Activated naive CD4-positive, alpha-beta T cell treated with anti-CD3 and anti-CD28 coated beads, Interleukin-2, amount 50 U/mL, for 16 hours (primary cell): ENCODE results near the gene DLG2.

ENCODE experiments used
- DNase-seq: peaks from one replicate; pipeline ENCODE4 v3.0.0-alpha.2; 2020

Gene DLG2

DNA sequence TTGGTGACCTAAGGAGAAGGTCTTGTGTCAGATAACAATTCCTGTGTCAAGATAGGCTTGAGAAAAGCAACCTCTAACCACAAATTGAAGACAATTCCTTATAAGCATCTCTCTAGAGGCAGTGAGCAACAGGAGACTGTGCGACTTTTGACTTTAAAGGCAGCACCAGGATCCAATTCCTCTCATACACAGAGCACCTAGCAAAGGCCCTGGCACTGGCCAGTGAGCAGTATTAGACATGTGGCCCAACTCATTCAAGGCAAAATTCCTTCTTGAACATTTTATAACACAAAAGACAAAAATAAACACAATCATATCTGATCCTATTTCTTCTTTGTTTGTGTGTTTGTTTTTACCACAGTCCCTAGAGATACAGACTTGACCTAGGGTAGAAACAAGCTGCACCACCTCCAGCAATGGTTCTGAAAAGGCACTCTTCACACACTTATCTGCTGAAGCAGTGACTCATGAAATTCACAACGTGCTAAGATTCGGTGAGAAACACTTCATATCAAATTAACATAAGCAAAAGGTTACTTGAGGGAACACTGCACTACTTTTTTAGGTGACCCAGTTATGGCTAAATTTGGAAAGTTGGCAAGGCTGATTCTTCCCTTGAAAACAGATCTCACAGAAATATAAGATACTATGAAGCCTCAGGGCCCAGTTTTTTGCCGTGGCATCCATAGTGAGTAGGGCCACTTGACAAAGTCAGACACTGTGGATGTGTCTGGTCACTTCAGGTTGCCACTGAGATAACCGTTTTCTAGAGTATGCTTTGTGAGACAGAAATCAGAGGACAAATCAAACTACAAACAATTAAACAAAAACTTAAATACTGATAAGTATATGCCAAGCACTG lies 1018.9 kb downstream of the DLG2 start:
- no peak for DNase-seq

DNA sequence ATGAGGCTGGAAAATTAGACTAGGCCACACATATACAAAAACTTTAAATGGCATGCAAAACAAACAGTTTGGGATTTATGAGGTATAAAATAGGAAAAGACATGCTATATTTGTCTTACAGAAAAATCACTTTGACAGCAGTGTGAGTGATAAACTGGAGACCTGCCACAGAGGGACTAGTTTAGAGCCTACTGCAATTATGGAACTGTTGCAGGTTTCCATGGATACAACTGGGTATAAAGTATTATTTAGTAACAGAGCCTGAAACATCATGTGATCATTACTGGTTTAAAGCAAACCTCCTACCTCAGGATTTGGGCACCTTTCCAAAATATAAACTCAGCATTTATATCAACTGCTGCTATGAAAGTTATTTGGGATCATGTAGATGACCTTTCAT lies 1032.5 kb downstream of the DLG2 start:
- DNase-seq, result no peak

DNA sequence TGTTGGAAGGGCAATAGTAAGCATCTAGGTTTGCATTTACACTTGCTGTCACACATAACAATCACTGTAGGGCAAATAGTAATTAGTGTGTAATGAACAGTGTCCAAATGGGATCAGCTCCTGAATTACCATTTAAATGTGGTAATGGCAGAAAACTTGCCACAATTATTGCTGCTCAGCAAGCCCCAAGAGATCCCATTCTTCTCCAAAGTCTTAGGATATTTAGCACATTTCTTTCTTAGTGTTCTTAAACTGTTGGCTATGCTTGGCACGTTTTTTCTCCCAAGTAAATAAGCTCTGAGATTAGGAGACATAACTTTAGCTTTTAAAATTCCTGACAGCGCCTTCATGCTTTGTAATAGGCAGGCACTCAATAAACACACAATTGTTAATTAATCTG lies 1037.0 kb downstream of the DLG2 start:
- no peak for DNase-seq

DNA sequence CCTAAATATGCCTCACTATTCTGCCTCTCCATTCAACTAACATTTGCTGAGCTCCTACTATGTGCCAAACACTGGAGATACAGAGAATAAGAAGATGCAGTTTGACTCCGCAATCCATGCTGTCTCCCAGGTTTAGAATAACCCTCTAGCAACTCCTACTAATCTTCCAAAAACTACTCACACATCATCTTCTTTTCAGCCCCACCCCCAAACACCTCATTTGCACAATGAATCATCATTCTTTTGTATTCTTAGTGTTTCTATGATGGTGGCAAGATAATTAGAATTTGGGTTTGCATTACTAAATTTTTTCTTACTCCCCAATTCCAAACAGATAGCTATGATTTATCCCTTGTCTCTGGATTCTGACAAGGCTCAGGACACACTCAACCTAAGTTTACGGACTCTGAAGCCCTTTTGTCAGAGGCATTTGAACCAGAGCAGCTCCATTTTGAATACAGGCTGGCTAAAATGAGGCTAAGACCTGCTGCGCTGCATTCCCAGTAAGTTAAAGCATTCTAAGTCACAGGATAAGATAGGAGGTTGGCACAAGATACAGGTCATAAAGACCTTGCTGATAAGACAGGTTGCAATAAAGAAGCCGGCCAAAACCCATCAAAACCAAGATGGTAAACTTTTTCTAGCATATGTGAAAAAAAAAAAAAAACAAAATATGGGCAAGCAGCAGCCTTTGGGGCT lies 1038.9 kb downstream of the DLG2 start:
- no peak for DNase-seq

DNA sequence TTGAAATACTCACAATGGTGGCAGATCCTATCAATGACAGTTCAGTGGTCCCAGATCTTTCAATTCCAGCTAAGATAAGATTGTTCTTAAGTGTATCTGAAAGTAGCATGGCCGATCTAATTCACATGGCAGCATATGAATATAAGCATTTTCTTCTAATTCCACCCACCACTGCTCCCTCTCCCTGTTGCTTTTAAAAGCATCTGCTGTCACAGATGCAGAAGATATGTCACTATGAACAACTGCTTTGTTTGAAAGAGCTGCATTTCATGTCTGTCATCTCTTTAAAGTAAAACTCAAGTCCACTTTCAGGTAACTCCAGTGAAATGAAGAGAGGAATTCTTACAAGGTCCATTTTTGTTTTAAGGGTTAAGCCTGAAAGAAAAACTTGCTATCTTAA lies 1044.0 kb downstream of the DLG2 start:
- DNase-seq, result no peak

DNA sequence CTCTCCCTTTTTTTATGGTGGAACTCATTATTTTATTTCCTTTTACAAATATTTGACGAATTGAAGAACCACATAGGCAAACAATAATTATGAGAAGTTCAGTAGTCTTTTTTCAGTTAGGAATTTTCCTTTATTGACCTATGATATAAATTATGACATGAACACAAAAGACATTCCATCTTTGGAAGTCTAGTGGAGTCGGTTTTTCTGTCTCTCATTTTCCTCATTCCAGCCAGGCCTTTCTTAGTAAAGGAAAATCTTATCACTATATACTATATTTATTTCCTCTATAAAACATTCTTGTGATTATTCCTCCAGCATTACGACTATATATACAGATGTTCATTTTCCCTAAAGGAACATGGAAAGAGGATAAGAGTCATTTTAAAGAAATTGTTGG lies 1046.1 kb downstream of the DLG2 start:
- DNase-seq, result no peak

DNA sequence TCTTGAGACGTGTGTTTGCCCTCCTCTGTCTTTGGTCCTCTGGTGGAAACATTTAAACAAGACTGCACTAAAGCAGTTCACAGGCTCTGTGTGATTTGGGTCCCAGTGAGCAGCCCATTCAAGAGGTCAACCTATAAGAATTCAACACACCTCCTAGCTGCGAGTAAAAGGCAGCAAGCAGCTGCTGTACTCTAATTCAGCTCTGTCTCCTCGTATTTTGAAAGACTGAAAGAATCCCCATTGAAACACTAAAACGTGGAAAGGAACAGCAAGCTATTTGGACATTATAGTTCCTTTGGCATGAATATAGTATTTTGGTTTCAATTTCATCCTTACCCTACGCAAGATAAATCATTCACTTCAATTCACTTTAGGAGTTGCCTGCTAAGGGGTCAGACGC lies 1046.7 kb downstream of the DLG2 start:
- no peak for DNase-seq

DNA sequence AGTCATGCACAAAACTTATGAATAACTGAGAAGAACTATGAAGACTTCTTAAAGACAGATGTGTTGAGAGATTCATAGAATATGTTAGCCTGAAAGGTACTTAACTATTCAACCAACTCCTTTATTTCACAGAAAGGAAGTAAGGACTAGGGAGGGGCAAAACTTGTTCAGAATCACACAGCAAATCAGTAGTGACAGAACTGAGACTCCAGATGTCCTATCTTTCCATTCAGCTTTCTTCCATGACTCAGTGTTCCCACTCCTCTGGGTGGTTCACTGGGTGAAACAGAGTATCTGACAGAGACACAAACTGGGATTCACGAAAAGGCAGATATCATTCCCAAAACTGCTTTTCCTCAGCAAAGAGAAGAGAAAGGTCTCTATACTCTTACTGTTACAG lies 1053.3 kb downstream of the DLG2 start:
- DNase-seq, result no peak

DNA sequence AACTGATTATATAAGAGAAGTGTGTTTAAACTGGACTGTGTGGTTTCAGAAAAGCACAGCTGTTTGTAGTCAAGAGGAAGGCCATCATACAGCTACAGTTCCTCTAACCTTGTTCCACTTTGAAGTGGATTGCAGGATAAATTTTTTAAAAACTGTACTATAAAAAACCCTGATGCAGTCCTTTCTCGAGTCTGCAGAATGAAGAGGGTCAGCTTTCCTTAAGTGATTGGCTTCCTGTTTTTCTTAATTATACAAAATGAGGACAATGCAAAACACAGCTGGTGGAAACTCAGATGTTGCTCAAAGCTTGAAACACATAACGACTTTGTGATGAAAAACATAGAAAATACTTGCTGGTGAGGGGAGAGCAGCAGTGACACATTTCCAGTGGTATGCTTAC lies 1060.5 kb downstream of the DLG2 start:
- no peak for DNase-seq

DNA sequence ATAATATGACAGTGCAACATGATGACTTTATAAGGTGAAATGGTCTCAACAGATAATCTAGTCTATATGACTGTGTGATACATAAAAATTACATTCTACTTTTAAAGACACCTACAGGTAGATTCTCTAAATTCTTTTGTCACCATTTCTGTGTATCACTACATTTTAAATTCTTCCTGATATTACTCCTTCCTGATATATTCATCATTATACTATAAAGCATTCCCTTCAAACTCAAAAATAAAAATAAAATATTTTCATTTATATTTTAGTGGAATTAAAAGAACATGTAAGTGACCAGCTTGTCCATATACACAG lies 1062.3 kb downstream of the DLG2 start:
- DNase-seq, result no peak

DNA sequence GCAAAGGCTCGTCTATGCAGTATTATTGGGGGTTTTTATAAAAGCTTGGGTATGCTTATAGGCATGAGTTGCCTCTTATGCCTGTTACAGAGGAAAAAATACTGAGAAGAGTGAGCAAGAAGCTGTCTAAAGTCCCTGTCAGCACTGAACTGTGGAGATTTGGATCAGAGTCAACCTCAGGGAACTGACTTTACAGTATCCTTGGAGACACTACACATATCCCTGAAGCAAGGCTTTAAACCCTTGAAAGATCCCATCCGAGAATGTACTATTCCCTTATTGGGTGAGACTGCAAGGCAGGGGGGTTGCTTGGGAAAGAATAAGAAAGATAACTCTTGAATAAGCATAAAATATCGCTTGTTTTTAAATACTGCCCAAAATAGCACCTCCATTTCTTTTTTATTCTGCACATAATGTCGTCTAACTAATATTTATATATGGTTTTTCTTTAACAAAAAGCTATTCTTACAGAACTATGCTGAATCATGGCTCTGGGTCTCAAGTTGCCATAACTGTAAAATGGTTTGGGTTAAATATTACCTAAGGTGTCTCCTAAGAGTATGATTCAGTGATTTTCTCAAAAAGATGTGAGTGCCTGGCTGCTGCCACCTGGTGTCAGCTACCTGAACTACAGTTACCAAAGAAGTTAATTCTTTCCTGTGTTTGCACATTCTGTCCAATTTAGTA lies 1062.8 kb downstream of the DLG2 start:
- DNase-seq, result peak; percentile 10

DNA sequence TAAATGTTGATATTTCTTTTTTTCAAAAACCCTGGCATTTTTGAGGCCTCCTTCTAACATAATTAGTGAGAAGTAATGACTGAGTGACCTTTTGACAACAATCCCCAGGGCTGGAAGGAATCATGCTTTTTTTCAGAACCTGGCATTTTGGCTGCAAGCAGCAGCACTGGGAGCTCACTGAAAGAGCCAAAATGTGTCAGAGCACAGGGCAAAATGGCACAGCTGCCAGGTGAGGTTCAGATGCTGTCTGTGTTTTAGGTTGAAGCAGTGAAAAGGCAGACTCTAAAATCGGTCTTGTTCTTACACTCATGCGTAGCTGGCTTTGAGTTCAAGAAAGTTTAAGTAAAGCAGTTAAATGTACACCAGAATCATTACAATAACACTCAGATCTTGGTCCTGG lies 1063.8 kb downstream of the DLG2 start:
- no peak for DNase-seq

DNA sequence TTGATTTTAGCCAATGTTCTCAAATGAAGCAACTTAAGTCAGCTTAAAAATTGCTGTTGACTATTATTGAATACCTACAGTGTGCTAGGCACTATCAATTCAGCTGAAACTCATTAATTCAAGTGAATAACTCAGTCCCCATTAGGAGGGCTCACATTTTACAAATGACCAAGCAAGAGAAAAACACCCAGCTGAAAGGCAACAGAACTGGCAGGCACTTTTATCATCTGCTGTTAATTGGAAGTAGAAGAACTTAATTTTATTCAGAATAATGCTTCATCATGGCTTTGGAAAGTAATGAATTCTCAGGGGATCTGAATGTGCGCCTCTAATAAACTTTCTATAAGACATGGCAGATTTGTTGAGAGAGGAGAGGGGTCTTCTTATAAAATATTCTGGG lies 1066.9 kb downstream of the DLG2 start:
- no peak for DNase-seq

DNA sequence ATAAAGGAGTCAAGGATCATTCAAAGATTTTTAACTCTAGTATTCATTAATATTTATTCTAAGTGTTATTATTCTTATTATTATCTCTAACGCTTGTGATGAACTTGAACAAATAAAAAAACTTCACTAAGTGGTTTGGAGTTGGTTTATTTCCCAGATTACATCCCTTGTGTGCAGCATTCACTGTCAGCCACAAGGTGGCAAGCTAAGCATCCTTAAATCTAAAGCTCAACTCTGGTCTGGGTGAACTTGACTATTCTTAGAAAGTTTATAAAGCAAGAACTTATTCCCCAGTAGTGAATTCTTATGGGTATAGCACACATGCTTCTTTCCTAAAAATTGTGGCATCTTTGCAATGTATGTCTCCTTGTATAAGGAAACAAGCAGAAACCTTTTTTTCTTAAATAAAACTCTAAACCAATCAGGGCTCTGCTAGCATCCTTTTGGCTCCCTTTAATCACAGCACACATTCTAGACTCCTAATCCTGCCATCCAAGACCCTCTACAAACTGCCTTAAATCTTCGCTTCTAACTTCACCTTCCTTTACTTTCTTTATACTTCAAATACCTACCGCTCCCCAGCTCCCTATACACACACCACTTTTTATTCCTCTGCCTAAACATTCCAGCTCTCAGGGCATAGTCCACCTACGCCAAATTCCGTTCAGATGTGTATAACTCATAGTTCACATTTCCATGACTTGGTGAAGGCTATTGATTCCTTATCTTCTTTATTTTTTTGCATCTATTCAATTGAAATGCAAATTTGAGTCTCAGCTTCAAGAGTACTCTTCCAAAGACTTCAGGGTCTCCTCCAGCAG lies 1068.8 kb downstream of the DLG2 start:
- DNase-seq, result no peak

DNA sequence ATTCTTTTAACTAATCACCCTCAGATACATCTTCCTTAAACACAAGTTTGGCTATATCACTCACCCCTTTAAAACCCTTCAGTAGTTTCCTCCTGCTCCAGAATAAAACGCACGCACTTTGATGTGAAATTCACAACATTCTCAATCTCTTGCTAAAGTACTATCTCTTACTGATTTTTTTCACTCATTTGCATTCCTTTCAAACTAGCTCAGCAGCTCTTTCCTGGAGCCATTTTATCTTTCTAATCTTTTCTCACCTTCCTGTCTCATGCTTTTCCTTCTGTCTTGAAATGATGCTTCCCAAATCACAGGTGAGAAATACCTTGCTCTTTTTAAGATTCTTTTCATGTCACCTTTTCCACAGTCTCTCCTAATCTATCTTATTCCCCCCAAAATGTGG lies 1074.4 kb downstream of the DLG2 start:
- no peak for DNase-seq

DNA sequence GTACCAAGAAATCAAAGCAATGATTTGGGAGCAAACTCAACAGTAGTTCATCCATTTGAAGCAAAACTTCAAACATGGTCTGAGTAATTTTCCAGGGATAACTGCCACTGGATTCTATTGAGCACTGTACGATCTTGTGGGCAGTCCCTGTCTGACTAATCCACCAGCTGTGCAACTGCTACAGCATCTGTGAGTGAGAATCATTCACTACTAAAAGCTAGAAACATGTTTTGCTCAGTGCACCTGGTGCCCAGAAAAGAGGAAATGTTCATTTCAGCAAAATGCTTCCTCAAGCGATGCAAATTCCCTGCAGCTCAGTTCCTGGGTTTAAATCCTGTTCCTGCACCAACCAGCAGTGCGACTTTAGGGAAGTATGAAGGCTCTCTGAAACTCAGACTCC lies 1077.9 kb downstream of the DLG2 start:
- no peak for DNase-seq

DNA sequence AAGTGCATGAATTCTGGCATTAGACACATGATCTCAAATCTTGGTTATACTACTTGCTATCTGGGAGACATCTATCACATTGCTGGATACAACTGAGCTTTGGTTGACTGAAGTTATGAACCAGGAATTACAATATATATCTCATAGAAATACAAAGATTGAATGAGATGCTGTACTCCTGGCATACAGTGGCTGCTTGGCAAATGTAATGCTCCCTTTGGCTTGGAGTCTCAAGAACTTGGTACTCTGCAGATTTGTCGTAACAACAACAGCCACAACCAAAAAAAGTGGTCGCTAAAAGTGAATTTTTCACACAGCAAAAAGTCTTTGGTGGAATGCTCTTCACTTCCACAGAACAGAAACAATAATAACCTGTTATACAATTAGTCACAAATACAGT lies 1082.6 kb downstream of the DLG2 start:
- no peak for DNase-seq

DNA sequence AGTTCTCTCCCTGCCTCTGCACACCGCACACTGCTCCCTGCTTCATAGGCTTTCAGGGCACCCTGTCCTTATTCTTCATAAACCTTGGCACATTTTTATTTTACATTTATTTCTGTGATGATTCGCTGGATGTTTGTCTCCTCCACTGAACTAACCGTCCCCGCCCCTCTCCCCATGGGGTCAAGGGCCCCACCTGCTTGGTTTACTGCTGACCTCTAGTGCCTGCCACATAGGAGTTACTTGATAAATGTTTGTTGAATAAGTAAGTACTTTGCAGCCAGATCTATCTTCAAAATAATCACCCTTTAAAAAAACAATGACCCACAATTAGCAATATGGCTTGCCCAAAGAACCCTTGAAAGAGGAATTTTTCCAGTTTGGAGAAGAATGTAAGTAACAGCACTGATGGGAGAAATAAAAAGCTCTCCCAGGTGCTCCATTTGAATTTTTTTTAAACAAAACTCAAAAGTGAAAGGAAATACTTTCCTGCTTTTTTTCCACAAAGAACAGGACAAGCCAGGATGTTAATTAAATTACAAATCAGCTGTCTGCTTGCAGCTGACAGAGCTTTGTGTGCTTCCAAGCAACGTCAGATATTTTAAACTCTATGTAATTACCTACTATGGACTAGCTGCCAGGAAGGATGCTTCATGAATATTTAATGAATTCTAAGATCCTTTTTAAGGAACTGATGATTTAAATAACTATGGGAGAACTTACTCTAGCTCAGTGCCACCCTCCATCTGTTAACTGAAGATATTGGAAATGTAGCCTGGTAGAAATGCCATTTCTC lies 1083.6 kb downstream of the DLG2 start:
- no peak for DNase-seq

DNA sequence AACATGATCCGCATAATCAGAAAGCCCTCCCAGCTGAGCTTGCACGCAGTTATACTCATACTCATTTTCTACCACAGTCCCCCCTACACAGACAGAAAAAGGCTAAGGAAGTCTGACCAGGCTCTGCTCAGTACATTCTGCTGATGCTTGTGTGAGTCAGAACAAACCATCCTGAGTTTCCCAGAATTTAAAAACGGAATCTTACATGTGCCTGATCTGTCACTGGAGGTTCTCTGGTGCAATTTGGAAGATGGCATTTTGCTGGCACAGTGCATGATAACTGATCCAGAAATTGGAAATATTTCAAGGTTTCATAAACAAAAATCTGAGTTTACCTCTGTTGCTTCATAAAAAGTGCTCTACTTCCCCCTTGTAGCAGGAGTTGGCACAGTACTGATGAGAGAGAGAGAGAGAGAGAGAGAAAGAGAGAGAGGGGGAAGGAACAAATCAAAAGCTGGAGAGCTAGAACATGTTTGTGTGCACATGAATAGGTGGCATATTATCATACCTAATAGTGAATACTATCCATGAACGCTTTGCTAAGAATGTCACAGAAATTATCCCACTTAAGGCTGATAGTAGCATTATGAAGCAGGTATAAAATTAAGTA lies 1085.3 kb downstream of the DLG2 start:
- no peak for DNase-seq

DNA sequence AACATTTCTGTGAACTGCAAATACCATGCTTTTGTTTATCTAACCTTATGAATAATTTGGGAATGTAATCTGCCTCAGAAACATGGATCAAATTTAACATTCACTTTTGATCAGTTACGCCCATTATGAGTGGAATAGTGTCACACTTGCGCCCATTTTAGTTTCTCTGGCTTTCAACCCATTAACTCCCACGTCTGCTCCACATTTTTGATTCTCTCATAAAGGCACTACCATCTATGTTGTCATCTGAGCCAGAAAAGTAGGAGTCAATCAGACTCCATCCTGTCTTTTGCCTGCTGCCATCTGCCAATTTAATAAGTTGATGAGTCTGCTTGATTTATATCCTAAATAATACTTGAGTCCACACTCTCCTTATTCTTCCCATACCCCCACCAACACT lies 1090.7 kb downstream of the DLG2 start:
- no peak for DNase-seq

DNA sequence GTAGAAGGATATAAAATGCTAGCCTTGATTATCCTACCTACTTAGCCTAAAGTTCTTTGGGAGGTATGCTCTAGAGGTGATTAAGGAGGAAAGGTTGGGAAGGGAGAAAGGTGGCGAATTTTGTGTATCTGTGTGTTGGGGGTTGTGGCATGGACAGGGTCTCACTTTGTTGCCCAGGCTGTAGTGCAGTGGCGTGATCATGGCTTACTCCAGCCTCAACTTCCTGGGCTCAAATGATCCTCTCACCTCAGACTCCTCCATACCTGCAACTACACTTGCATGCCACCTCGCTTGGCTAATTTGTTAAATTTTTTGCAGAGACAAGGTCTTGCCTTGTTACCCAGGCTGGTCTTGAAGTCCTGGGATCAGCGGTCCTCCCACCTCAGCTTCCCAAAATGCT lies 1094.8 kb downstream of the DLG2 start:
- DNase-seq, result no peak

DNA sequence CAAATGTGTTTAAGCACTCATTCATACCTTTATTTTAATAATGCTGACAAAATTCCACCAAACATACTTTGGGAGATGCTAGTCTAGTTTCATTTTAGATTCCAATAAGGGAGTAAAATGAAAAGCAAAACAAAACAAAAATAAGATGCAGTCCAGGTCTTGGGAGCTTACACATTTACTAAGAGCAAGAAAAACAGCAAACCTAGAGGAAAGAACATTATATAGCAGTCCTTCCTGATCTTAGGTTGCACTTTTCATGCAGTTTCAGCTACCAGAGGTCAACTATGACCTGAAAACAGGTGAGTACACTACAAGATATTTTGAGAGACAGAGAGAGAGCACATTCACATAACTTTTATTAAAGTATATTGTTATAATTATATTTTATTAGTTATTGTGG lies 1100.9 kb downstream of the DLG2 start:
- DNase-seq, result no peak
